ENCODE measurements around the gene PPP1R3F. TPM values are rescaled to one million over a fixed set of nuclear protein-coding genes. Genes with fewer than 3 reads are reported as not detected.
"Not testable (repeated sequence)": the region's sequence is repeated elsewhere in the genome, so short reads cannot be mapped to it uniquely, and the experiment has no call there.

The PPP1R3F gene
- total RNA-seq, 1 donor from 2014 or later: 5.5 TPM

DNA sequence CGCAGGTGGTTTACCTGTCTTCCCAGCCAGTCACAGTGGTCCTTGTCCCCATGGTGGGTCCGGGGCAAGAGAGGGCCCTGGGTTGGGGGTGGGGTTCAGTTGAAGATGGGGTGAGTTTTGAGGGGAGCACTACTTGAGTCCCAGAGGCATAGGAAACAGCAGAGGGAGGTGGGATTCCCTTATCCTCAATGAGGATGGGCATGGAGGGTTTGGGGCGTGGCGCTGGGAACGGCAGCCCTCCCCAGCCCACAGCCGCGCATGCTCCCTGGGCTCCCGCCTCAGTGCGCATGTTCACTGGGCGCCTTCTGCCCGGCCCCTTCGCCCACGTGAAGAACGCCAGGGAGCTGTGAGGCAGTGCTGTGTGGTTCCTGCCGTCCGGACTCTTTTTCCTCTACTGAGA lies 61.7 kb downstream of the PPP1R3F start, which contains the start of gene GAGE13:
TSS of gene GAGE13 (plus strand) at position 301 of the 400 bp plus-strand sequence. CDS start 1,156 bp downstream, outside the sequence.
- H3K4me3 ChIP-seq; H3K9me3 ChIP-seq; H3K27me3 ChIP-seq (ENCODE audit: low read depth); DNase-seq; H3K4me1 ChIP-seq; H3K36me3 ChIP-seq; intact Hi-C loops (cut with DNase I); H3K27ac ChIP-seq; ATAC-seq: not testable (repeated sequence)

DNA sequence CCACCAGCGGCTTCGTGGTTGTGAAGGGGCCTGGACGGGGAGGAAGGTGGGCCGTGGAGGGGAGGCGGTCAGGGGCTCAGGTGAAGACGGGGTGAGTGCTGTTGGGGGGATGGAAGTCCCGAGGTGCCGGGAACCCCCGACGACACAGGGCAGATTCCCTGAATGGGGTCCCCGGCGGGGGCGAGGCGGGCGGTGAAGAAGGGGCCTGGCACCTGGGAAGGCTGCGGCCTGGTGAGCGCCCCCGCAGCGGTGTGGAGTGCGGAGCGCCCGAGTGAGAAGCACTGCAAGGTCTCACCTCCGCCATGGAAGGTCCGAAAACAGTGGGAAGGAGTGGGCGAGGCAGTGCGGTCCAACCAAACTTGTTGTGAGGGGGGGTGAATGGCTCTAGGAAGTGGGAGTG lies 62.2 kb downstream of the PPP1R3F start:
- DNase-seq: peak; percentile 51
- H3K4me1 ChIP-seq; H3K4me3 ChIP-seq; intact Hi-C loops (cut with DNase I); H3K36me3 ChIP-seq; H3K9me3 ChIP-seq; ATAC-seq; H3K27ac ChIP-seq; H3K27me3 ChIP-seq (ENCODE audit: low read depth): not testable (repeated sequence)

Other genes with a start within 250 kb of the PPP1R3F start
- gene TFE3, start 226.4 kb upstream of the PPP1R3F start, total RNA-seq: 51.4 TPM
- 9.5 TPM for gene CCDC120, start 210.8 kb upstream of the PPP1R3F start, total RNA-seq
- 17.4 TPM for gene PRAF2, start 195.8 kb upstream of the PPP1R3F start, total RNA-seq
- 54.8 TPM for gene WDR45, start 189.9 kb upstream of the PPP1R3F start, total RNA-seq
- 19.1 TPM for gene GPKOW, start 146.1 kb upstream of the PPP1R3F start, total RNA-seq
- 6.7 TPM for gene MAGIX, start 107.0 kb upstream of the PPP1R3F start, total RNA-seq
- gene PLP2, start 97.9 kb upstream of the PPP1R3F start, total RNA-seq: 91.8 TPM
- 13.1 TPM for gene PRICKLE3, start 83.4 kb upstream of the PPP1R3F start, total RNA-seq
- 4.2 TPM for gene SYP, start 69.6 kb upstream of the PPP1R3F start, total RNA-seq
- 1.4 TPM for gene CACNA1F, start 36.5 kb upstream of the PPP1R3F start, total RNA-seq
- gene CCDC22, start 34.3 kb upstream of the PPP1R3F start, total RNA-seq: 19.8 TPM
- not detected for gene FOXP3, start 5.1 kb upstream of the PPP1R3F start, total RNA-seq
- not detected for gene GAGE10, start 33.9 kb downstream of the PPP1R3F start, total RNA-seq
- not detected for gene GAGE12J, start 52.2 kb downstream of the PPP1R3F start, total RNA-seq
- not detected for gene GAGE13, start 61.8 kb downstream of the PPP1R3F start, total RNA-seq

Data from lower lobe of right lung (tissue), 2 donors.